ENCODE measurements around the gene PXN.
"Not testable (repeated sequence)": the region's sequence is repeated elsewhere in the genome, so short reads cannot be mapped to it uniquely, and the experiment has no call there.

Gene PXN

GRCh38 chr12:120224304-120225199 is 41.0 kb downstream of the PXN start:
- ATAC-seq, result no peak

GRCh38 chr12:120223458-120224303 is 41.8 kb downstream of the PXN start:
- no peak for ATAC-seq

- no peak for ATAC-seq
Measured at GRCh38 chr12:120222288-120222832, 43.2 kb downstream of the PXN start.

- no peak for ATAC-seq
Measured at GRCh38 chr12:120221576-120221900, 44.0 kb downstream of the PXN start.

DNA sequence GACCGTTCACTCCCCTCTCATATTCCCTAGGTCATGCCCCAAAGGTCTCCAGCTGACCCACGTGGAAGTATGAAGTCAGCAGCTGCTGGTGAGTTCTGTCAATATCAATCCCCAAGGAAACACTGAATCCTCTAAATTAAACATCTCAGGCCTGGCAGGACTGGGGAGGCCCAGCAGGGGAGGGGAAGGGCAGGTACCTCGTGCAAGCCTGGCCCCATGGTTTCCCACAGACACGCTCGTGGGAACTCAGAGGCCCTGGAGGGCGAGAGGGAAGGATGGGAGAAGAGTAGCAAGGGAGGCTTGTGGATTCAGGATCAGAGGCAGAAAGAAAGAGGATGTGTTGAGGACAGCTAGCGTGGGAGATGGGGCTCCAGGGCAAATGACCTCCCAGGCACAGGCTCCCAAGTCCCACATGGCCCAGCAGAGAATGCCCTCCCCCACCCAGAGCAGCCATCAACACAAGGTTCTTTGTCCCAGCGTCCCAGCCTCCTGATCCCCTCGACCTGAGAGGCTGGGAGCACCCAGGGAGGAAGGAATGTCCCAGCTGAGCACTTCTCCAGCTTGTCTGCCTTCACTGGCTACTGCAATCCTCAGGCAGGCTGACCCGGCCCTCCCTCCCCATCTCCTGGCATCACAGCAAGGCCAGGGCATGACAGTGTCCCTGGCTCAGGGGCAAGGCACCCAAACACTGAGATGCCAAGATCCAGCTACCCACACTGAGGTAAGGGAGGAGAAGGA is 44.5 kb downstream of the PXN start:
- ATAC-seq, result no peak

DNA sequence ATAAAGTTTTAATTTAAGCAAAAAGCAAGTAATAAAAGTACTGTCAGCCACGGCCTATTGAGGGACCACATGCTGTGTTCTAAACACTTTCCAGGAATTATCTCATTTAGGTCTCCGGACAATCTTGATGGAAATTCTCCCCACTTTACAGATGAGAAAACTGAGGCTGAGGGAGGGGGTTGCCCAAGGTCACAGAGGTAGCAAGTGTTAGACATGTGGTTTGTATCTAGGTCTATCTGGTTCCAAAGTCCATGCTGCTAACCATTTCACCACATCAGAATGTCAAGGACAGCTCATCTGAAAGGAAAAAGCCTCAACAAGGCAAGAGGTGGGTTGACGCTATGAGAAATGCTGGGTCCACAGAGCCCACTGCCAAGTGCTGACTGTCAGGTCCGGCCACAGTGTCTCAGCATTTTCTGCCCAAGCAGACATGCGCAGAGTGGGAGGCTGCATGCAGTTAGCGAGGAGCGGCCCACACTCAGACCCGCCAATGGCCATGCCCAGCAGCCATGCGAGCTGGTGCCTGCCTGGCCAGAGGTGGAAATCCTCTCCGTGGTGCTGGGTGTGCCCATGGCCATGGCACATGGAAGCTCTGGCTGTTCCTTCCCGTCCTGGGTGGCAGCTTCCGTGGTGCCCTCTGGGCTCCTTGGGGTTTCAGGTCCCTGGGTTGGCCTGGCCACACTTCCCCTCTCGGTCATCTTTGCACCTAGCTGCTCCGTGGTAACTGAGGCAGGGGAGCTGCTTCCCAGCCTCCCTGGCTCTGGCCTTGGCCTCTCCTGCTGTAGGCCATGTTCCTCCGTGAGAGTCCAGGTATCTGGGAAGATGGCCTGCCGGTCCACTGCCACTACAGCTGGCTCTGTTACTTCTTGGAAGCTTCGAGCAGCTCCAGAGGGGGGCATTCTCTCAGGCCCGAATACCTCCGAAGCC is 46.6 kb downstream of the PXN start:
- no peak for ATAC-seq

DNA sequence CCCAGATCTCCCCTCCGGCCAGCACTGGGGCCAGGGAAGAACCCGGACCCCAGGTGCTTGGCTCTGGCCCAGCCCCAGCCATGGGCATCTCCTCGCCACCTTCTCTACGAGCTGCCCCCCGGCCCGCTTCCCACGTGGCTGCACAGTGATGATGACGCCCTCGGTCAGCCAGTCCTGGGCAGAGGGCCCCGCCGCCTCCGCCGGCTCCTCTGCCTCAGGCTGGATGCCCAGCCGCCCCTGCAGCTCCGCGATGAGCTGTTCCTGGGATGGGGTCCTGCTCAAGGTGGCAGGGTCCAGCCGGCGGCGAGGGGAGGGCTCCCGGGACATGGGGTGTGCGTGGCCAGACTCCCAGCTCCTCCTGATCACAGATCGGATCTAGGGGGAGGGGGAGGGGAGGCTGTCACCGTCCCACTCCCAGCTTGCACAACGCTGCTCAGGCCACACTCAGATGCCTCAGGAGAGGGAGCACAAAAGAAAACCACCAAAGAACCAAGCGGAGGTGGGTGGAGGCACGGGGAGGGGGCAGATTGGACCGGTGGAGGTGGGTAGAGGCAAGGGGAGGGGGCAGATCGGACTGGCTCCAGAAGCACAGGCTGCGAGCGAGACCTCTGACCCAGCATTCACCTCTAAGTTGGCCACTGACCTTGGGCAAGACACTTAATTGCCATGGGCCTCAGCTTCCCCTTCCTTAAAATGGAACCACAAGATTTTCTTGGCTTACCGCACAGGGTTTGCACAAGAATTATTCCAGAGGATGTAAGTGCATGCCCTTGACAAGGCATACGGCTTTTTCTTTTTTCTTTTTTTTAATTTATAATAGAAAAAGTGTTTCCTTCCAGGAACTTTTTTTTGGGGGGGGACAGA is 48.6 kb downstream of the PXN start:
- ATAC-seq, result no peak

DNA sequence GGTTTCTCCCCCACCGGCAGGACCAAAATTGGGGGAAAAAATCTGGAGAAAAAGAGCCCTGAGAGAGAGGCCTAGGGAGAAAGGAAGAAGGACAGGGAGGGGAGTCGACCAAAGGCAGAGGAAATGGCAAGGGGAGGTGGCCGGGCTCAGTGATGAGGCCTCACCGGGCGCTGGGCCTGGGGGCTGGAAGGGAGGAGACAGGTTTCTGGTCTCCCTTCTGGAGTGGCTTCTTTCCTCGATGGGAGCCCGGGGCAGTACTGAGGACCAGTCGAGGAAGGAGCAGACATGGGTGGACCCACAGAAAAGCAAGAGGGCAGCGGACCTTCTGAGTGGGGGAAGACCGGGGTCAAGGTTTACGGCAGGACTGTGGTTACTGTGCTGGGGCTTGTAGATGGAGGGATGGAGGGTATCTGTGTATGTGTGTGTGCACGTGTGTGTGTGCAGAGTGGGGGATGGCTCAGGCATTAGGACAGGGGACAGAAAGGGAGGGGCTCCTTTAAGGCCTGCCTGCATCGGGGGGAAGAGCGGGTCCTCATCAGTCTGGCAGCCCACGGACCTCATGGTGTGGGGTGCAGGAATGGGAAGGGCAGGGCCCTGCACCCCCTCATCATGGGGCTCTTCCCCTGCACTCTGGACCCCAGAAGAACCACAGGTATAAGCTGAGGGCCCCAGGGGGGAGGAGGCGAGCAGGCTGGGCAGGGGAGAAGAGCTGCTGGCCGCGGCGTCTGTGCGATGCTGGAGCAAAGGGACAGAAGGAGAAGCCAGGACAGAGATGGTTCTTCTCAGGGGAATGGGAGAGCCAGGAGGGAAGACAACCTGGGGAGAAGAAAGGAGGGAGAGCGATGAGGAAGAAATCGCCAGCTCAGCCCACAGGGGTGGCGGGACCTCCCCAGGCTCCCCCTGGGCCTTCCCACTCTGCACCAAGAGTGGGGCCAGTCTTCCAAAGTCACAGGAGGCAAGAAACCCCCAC is 49.5 kb downstream of the PXN start:
- no peak for ATAC-seq

DNA sequence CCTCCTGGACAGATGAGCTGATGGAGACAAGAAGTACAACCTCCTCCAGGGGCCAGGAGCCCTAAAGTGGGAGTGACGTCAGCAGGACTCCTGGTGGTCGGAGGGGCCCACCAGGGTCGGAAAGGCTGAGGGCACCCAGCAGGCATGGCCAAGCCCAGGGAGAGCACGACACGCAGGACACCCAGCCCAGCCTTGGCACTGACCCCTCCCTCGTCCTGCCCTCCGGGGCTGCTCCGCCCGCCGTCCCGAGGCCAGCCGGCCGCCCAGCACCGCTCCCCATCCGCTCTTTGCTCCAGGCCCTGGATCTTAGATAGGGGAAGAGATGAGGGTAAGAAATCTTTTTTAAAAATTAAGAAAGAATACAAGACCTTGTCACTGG is 50.2 kb downstream of the PXN start:
- no peak for ATAC-seq

DNA sequence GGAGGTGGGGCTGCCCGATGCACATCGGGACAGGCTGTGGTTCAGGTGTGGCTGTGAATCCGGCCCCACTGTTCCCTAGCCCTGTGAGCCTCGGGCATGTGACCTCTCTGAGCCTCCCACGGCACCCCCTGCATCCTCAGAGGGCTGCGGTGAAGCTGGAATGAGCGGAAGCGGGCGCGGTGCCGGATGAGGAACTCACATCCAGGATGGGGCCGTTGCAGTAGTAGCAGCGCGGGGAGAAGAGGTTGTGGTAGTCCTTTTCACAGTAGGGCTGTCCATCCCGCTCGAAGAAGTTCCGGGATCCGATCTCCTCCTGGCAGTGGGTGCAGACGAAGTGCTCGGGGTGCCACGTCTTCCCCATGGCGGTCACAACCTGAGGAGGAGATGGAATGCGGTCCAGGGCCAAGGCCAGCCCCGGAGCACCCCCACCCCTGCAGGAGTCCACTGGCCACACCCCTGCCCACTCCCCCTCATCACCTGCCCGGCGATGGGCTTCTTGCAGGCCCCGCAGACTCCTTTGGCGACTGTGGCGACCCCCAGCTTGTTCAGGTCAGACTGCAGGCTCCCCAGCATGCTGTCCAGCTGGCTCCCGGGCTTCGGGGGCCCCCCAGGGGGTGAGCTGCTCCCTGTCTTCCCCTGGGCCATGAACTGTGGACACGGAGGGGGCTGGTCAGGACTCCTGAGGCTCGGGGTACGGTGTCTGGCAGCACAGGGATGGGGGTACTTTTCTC is 50.7 kb downstream of the PXN start:
- ATAC-seq, result no peak

GRCh38 chr12:120213758-120214157 is 51.8 kb downstream of the PXN start:
- ATAC-seq, result no peak

DNA sequence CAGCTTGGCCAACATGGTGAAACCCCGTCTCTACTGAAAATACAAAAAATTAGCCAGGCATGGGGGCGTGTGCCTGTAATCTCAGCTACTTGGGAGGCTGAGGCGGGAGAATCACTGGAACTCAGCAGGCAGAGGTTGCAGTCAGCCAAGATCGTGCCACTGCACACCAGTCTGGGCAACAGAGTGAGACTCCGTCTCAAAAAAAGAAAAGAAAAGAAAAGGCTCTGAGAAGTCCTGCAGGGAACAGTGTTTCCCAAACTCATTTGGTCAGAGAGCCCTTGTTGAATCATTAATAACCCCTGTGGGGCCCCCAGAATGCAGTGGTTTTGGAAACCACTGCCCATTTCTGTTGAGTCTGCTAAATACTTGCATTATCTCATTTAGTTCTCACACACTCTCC is 52.3 kb downstream of the PXN start:
- not testable (repeated sequence) for ATAC-seq

- ATAC-seq, result no peak
Measured at GRCh38 chr12:120212301-120212700, 53.2 kb downstream of the PXN start.

DNA sequence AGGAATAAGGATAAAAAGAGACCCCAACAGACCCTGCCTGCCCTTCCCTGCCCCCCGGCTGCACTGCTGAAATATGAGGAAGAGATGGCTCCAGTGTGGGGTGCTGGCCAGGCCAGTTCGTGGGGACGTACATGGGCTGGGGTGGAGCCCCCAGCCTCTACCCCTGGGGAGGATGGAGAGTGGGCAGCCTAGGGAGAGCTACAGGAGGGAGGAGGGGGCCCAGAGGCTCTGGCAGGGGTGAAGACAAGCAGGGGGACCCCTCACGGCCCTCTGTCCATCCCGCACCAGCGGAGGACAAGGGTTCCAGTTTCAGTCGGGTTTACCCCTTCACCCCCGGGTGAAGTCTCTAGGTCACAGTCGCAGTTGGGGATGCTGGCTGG is 53.6 kb downstream of the PXN start:
- no peak for ATAC-seq

DNA sequence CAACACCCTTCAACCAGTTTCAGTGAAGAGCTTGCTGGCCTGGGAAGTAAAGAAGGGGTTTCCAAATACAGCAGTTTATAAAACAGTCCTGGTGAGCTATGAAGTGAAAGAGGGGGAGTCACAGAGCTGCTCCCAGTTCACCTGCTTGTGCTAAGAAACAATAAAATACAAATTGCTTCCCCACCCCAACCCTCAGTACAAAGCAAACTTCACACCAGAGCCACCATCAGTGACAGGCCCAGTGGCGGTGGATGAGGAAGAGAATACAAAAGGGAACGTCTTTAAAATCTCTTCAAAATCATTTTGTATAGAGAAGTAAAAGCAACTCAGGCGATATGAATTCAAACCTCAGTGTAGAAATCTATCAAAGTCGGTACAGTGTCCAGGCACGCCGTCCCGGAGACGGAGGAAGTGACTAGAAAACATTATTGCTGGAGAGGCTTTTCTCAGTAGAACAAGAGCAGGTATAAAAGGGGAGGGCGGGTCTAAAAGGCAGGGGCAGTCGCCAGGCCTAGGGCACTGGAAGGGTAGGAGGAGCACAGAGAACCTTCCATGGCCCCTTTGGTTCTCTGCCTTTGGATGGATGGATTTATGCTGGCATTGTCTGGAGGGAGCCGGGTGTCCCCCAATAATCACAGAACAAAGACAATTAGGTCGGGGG is 54.2 kb downstream of the PXN start:
- no peak for ATAC-seq

DNA sequence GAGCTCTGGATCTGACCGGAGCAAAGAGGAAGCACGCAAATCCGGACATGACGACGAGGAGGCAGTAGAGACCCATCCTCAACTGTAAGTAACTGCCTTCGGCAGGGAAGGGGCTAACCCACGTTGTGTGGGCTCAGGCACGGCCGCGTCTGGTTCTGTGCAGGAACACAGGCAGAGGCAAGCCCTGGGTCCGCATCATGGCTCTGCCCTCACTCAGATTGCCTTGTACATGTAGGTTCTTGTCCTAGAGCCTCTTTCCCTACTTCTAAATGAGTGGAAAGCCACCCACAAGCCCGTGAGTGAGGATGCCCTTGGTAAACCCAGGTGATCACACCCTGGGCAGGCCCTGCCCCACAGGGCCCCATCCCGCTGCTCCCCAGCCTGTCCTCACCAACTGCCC is 55.7 kb downstream of the PXN start:
- no peak for ATAC-seq

DNA sequence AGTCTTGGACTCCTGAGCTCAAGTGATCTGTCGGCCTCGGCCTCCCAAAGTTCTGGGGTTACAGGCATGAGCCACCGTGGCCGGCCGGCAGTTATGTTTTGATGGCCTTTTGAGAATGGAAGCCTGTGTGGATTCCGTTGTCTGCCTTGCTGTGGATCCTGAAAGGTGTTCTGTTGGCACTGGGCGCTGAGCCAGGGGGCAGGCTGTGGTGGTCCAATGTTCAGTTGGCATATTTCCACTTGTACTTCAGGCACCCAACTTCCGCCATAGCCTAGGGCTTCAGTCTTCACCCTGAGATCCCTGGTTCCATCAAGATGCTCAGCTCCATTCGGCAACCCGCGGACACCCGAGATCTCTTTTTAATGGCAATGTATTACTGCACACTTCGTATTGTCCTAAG is 58.3 kb downstream of the PXN start:
- ATAC-seq, result no peak

DNA sequence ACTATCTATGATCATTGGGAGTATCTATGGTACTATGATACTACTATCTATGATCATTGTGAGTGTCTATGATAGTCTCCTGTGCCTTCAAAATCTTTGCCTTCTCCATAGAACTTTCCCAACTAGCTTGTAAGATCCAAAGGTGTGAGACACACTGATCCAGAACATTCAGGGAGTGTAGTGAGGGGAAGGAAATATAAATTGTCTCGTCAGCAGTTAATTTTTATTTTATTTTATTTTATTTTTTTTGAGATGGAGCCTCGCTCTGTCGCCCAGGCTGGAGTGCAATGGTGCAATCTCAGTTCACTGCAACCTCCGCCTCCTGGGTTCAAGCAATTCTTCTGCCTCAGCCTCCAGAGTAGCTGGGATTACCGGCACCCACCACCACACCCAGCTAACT is 58.7 kb downstream of the PXN start:
- not testable (repeated sequence) for ATAC-seq
